KG1 (cell line): ENCODE measurements around the gene MREG.
"Not testable (repeated sequence)": the region's sequence is repeated elsewhere in the genome, so short reads cannot be mapped to it uniquely, and the experiment has no call there.

ENCODE experiments used
- DNase-seq: peaks from one replicate; lab custom pipeline; 2025; lab: John Stamatoyannopoulos, UW

MREG gene

GRCh38 chr2:215988556-215989207 lies 24.7 kb downstream of the MREG start:
- not testable (repeated sequence) for DNase-seq

- DNase-seq, result no peak
These were observed 28.1 kb downstream of the MREG start for GRCh38 chr2:215985257-215985656.

GRCh38 chr2:215984661-215985060 lies 28.7 kb downstream of the MREG start:
- no peak for DNase-seq

- DNase-seq, result peak; percentile 13
These were observed 29.6 kb downstream of the MREG start for GRCh38 chr2:215983581-215984351.

GRCh38 chr2:215982465-215982875 lies 30.9 kb downstream of the MREG start:
- no peak for DNase-seq

- no peak for DNase-seq
These were observed 32.2 kb downstream of the MREG start for GRCh38 chr2:215981115-215981514.

- no peak for DNase-seq
These were observed 33.7 kb downstream of the MREG start for GRCh38 chr2:215979620-215980019.

GRCh38 chr2:215974700-215975429 lies 38.5 kb downstream of the MREG start:
- no peak for DNase-seq

- DNase-seq, result no peak
These were observed 39.2 kb downstream of the MREG start for GRCh38 chr2:215973954-215974699.

- DNase-seq, result no peak
These were observed 40.1 kb downstream of the MREG start for GRCh38 chr2:215973145-215973792.

- no peak for DNase-seq
These were observed 41.7 kb downstream of the MREG start for GRCh38 chr2:215971671-215972070.

GRCh38 chr2:215970894-215971293 lies 42.5 kb downstream of the MREG start:
- DNase-seq, result not testable (repeated sequence)

- no peak for DNase-seq
These were observed 42.9 kb downstream of the MREG start for GRCh38 chr2:215970425-215970824.

- DNase-seq, result no peak
These were observed 44.1 kb downstream of the MREG start for GRCh38 chr2:215969131-215969841.

GRCh38 chr2:215968499-215968898 lies 44.9 kb downstream of the MREG start:
- DNase-seq, result no peak

- no peak for DNase-seq
These were observed 45.6 kb downstream of the MREG start for GRCh38 chr2:215967590-215968378.

- no peak for DNase-seq
These were observed 46.4 kb downstream of the MREG start for GRCh38 chr2:215966951-215967350.

GRCh38 chr2:215966274-215966673 lies 47.1 kb downstream of the MREG start:
- no peak for DNase-seq

- no peak for DNase-seq
These were observed 47.7 kb downstream of the MREG start for GRCh38 chr2:215965532-215966165.

GRCh38 chr2:215961981-215962380 lies 51.4 kb downstream of the MREG start:
- DNase-seq, result no peak
